ENCODE measurements around the gene RAB11FIP4. TPM values are rescaled to one million over a fixed set of nuclear protein-coding genes. Genes with fewer than 3 reads are reported as not detected.

The RAB11FIP4 gene
- total RNA-seq, 1 experiment from 2014 or later, result 54.9 TPM

DNA sequence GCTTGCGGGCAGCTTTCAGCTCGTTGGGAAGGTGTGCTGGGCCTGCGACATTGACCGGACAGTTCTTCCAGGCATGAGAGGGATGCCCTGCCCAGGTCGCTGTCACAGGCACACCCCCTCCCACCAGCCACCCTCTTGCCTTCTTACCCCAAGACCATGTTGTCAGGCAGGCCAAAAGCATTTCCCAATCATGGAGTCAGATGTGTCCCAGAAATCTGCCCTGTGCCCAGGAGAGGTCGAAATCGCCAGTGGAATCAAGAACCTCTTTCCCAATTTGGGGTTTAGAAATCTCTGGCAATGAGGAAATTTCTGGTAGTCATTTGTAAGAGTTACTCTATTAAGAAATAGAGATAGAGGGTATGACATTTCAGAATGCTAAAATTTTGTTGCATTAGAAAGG, 177.1 kb downstream of the RAB11FIP4 start:
- no peaks in the 10 kb centered on the region for H3K9me3 Mint-ChIP-seq
- POLR2A ChIA-PET, result no interaction called here

More for the DNA sequence above, 177.1 kb downstream of the RAB11FIP4 start:
- no peaks in the 10 kb centered on the region for H3K36me3 Mint-ChIP-seq
- peaks cover 31% of the 10 kb centered on the region for H3K4me1 Mint-ChIP-seq
- ATAC-seq (no peak), DNase-seq (ENCODE audit: low spot score) (no peak)
- CTCF ChIA-PET, result interaction anchor here (0.6 kb wide), 1 partner anchor 81 kb away, joined by 3 read pairs; no protein-coding TSS in a partner anchor
- no peak for TF ChIP-seq ZBTB21 (CRISPR knock-in tag; IDR thresholded peaks at IDR 0.05; ENCODE audit: borderline replicate concordance)
- TF ChIP-seq GTF2I (CRISPR knock-in tag; conservative IDR thresholded peaks at IDR 0.05), result no peak
- TF ChIP-seq, protein P1, sequence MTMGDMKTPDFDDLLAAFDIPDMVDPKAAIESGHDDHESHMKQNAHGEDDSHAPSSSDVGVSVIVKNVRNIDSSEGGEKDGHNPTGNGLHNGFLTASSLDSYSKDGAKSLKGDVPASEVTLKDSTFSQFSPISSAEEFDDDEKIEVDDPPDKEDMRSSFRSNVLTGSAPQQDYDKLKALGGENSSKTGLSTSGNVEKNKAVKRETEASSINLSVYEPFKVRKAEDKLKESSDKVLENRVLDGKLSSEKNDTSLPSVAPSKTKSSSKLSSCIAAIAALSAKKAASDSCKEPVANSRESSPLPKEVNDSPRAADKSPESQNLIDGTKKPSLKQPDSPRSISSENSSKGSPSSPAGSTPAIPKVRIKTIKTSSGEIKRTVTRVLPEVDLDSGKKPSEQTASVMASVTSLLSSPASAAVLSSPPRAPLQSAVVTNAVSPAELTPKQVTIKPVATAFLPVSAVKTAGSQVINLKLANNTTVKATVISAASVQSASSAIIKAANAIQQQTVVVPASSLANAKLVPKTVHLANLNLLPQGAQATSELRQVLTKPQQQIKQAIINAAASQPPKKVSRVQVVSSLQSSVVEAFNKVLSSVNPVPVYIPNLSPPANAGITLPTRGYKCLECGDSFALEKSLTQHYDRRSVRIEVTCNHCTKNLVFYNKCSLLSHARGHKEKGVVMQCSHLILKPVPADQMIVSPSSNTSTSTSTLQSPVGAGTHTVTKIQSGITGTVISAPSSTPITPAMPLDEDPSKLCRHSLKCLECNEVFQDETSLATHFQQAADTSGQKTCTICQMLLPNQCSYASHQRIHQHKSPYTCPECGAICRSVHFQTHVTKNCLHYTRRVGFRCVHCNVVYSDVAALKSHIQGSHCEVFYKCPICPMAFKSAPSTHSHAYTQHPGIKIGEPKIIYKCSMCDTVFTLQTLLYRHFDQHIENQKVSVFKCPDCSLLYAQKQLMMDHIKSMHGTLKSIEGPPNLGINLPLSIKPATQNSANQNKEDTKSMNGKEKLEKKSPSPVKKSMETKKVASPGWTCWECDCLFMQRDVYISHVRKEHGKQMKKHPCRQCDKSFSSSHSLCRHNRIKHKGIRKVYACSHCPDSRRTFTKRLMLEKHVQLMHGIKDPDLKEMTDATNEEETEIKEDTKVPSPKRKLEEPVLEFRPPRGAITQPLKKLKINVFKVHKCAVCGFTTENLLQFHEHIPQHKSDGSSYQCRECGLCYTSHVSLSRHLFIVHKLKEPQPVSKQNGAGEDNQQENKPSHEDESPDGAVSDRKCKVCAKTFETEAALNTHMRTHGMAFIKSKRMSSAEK (CRISPR knock-in tag; IDR thresholded peaks at IDR 0.05; ENCODE audit: borderline replicate concordance), result no peak
- TF ChIP-seq ATF6 (CRISPR knock-in tag; IDR thresholded peaks at IDR 0.05), result no peak
- TF ChIP-seq, protein P2, sequence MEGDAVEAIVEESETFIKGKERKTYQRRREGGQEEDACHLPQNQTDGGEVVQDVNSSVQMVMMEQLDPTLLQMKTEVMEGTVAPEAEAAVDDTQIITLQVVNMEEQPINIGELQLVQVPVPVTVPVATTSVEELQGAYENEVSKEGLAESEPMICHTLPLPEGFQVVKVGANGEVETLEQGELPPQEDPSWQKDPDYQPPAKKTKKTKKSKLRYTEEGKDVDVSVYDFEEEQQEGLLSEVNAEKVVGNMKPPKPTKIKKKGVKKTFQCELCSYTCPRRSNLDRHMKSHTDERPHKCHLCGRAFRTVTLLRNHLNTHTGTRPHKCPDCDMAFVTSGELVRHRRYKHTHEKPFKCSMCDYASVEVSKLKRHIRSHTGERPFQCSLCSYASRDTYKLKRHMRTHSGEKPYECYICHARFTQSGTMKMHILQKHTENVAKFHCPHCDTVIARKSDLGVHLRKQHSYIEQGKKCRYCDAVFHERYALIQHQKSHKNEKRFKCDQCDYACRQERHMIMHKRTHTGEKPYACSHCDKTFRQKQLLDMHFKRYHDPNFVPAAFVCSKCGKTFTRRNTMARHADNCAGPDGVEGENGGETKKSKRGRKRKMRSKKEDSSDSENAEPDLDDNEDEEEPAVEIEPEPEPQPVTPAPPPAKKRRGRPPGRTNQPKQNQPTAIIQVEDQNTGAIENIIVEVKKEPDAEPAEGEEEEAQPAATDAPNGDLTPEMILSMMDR (IDR thresholded peaks at IDR 0.05), result no peak
- no peak for TF ChIP-seq PRDM15 (CRISPR knock-in tag; IDR thresholded peaks at IDR 0.05)
- TF ChIP-seq FOXP4 (CRISPR knock-in tag; IDR thresholded peaks at IDR 0.05), result no peak
- TF ChIP-seq MXD4 (CRISPR knock-in tag; IDR thresholded peaks at IDR 0.05; ENCODE audit: borderline replicate concordance), result no peak
- no peak for TF ChIP-seq ESRRA (CRISPR knock-in tag; IDR thresholded peaks at IDR 0.05; ENCODE audit: borderline replicate concordance)
- TF ChIP-seq NR1H2 (CRISPR knock-in tag; IDR thresholded peaks at IDR 0.05), result no peak
- TF ChIP-seq, protein P3, sequence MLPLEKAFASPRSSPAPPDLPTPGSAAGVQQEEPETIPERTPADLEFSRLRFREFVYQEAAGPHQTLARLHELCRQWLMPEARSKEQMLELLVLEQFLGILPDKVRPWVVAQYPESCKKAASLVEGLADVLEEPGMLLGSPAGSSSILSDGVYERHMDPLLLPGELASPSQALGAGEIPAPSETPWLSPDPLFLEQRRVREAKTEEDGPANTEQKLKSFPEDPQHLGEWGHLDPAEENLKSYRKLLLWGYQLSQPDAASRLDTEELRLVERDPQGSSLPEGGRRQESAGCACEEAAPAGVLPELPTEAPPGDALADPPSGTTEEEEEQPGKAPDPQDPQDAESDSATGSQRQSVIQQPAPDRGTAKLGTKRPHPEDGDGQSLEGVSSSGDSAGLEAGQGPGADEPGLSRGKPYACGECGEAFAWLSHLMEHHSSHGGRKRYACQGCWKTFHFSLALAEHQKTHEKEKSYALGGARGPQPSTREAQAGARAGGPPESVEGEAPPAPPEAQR (CRISPR knock-in tag; IDR thresholded peaks at IDR 0.05), result no peak
- no peak for TF ChIP-seq ZNF219 (CRISPR knock-in tag; IDR thresholded peaks at IDR 0.05; ENCODE audit: borderline replicate concordance)
- no peak for TF ChIP-seq GABPB1 (CRISPR knock-in tag; IDR thresholded peaks at IDR 0.05)
- TF ChIP-seq, protein P4, sequence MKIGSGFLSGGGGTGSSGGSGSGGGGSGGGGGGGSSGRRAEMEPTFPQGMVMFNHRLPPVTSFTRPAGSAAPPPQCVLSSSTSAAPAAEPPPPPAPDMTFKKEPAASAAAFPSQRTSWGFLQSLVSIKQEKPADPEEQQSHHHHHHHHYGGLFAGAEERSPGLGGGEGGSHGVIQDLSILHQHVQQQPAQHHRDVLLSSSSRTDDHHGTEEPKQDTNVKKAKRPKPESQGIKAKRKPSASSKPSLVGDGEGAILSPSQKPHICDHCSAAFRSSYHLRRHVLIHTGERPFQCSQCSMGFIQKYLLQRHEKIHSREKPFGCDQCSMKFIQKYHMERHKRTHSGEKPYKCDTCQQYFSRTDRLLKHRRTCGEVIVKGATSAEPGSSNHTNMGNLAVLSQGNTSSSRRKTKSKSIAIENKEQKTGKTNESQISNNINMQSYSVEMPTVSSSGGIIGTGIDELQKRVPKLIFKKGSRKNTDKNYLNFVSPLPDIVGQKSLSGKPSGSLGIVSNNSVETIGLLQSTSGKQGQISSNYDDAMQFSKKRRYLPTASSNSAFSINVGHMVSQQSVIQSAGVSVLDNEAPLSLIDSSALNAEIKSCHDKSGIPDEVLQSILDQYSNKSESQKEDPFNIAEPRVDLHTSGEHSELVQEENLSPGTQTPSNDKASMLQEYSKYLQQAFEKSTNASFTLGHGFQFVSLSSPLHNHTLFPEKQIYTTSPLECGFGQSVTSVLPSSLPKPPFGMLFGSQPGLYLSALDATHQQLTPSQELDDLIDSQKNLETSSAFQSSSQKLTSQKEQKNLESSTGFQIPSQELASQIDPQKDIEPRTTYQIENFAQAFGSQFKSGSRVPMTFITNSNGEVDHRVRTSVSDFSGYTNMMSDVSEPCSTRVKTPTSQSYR (CRISPR knock-in tag; IDR thresholded peaks at IDR 0.05), result no peak
- TF ChIP-seq ETV6 (CRISPR knock-in tag; IDR thresholded peaks at IDR 0.05), result no peak
- H3K4me3 Mint-ChIP-seq, result no peak overlapping the region
- H3K27ac Mint-ChIP-seq, result no peak overlapping the region
- no peaks in the 10 kb centered on the region for H3K27me3 Mint-ChIP-seq (ENCODE audit: low read depth)

All from WTC11 (cell line).